ENCODE measurements around the gene HNRNPA1L2. TPM values are rescaled to one million over a fixed set of nuclear protein-coding genes. Genes with fewer than 3 reads are reported as not detected.
"Not testable (repeated sequence)": the region's sequence is repeated elsewhere in the genome, so short reads cannot be mapped to it uniquely, and the experiment has no call there.

HNRNPA1L2 gene
- total RNA-seq (2014; rRNA removed; shearing (Covaris generic)), result 0.77 and 2.3 TPM in 2 replicates
- 5.8 and 7.8 TPM in 2 replicates for polyA plus RNA-seq (2015; cell fraction: cytosol; rRNA removed)
- 14.8 and 26.1 TPM in 2 replicates for polyA plus RNA-seq (2015; cell fraction: nucleus; rRNA removed)

DNA sequence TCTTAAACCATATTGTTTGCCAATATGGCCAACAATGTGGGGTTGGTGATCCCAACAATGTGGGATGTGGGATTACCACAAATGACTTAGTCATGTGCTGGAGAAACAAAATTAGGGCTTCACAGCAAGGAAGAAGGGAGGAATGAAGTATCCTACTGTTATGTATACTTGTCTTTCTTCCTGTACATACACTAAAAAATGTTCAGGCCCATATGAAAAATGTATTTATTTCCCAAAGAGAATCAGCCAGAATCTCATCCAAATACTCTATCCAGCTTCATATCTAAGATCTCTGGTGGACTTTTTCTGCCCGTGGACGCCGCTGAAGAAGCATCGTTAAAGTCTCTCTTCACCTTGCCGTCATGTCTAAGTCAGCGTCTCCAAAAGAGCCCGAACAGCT is at the start of gene HNRNPA1L2:
Gene HNRNPA1L2 (plus strand): TSS at position 301 of the 400 bp plus-strand sequence. CDS start 62 bp downstream, at position 363.
- in situ Hi-C loops (cut with HindIII; ENCODE audit: low pct_unique_long_range_greater_than_20kb, low sequenced_read_pairs), result no loop called here

DNA sequence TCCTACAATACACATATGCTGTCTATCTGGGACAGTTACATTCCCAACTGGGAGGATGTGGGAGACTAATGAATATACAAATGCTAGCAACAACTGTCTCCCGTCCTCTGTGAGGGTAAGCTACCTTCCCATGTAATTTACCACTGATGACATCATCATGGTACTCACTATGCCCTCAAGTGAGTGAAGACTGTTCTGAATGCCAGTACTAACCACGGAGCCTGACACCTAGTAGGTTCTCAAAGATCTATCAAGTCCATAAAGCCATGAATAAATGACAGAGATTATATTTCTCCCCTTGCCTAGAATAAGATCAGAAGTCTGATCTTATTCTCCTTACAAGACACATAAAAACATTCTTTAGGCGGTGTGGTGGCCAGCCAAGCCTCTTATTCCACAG is 49.1 kb upstream of the HNRNPA1L2 start:
- DNase-seq (ENCODE audit: low read depth, low spot score); in situ Hi-C loops (cut with HindIII; ENCODE audit: low pct_unique_long_range_greater_than_20kb, low sequenced_read_pairs): not testable (repeated sequence)

More for the DNA sequence above, at the start of gene HNRNPA1L2:
- no peak for DNase-seq (ENCODE audit: low read depth, low spot score)

DNA sequence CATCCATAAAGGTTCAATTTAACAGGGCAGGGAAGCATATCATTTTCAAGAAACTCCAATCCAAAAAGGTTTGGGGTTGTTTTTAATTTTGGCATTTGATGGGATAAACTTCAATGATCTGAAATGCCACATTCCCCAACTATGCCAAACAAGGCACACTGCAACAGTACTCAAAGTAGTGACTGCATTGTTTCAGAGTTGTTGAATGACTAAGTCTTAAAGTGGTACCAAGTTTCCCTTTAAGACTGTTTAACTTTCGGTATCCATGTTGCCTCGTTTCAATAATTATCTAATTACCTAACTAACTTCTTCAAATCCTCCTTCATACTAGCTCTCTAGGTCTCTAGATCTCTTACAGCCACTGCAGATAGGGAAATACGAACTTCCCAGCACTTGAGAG is 48.4 kb upstream of the HNRNPA1L2 start:
- DNase-seq (ENCODE audit: low read depth, low spot score); in situ Hi-C loops (cut with HindIII; ENCODE audit: low pct_unique_long_range_greater_than_20kb, low sequenced_read_pairs): not testable (repeated sequence)

DNA sequence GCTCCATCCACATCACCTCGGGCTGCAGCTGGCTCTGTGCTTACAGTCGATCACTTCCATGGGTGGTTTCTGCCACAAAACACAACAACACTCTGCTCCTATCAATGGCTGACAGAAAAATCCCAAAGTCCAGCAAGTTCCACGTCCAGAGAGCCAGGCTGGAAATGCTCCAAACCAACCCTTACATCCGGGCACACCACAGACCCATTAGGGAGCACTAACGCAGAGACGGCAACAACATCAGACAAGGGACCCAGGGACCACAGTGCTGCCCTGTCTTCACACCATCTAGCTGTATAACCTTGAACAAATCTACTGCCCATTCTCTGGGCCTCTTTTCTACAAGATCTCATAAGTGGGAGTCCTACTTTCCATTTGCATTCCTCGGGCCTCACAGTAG is 47.9 kb upstream of the HNRNPA1L2 start:
- in situ Hi-C loops (cut with HindIII; ENCODE audit: low pct_unique_long_range_greater_than_20kb, low sequenced_read_pairs); DNase-seq (ENCODE audit: low read depth, low spot score): not testable (repeated sequence)

GRCh38 chr13:52597676-52598075 is 44.6 kb upstream of the HNRNPA1L2 start:
- in situ Hi-C loops (cut with HindIII; ENCODE audit: low pct_unique_long_range_greater_than_20kb, low sequenced_read_pairs), result no loop called here
- DNase-seq (ENCODE audit: low read depth, low spot score), result peak; percentile 82

- in situ Hi-C loops (cut with HindIII; ENCODE audit: low pct_unique_long_range_greater_than_20kb, low sequenced_read_pairs), result no loop called here
- DNase-seq (ENCODE audit: low read depth, low spot score), result no peak
Observed at GRCh38 chr13:52599037-52599847, 43.0 kb upstream of the HNRNPA1L2 start.

- DNase-seq (ENCODE audit: low read depth, low spot score), result no peak
- in situ Hi-C loops (cut with HindIII; ENCODE audit: low pct_unique_long_range_greater_than_20kb, low sequenced_read_pairs), result no loop called here
Observed at GRCh38 chr13:52599848-52600603, 42.2 kb upstream of the HNRNPA1L2 start.

DNA sequence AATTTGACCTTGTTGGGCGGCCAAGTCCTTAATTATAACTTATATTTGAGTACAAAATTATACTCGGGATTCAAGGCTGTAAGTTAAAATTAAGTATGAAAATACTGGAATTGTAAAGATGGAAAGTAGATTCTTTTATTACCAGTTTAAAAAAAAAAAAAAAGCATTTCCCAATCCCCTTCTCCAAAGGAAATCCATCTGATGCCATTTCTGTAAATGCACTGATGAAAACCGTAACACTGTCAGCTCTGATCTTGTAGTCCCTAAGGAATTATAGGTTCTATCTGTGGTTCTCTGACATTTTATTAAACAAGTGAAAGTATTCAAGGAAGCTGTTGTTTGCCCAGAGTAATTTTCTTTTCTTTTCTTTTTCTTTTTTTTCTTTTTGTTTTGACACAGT is 41.6 kb upstream of the HNRNPA1L2 start:
- in situ Hi-C loops (cut with HindIII; ENCODE audit: low pct_unique_long_range_greater_than_20kb, low sequenced_read_pairs), result no loop called here

GRCh38 chr13:52603316-52603715 is 38.9 kb upstream of the HNRNPA1L2 start:
- DNase-seq (ENCODE audit: low read depth, low spot score); in situ Hi-C loops (cut with HindIII; ENCODE audit: low pct_unique_long_range_greater_than_20kb, low sequenced_read_pairs): not testable (repeated sequence)

More for the DNA sequence above, 41.6 kb upstream of the HNRNPA1L2 start:
- no peak for DNase-seq (ENCODE audit: low read depth, low spot score)

DNA sequence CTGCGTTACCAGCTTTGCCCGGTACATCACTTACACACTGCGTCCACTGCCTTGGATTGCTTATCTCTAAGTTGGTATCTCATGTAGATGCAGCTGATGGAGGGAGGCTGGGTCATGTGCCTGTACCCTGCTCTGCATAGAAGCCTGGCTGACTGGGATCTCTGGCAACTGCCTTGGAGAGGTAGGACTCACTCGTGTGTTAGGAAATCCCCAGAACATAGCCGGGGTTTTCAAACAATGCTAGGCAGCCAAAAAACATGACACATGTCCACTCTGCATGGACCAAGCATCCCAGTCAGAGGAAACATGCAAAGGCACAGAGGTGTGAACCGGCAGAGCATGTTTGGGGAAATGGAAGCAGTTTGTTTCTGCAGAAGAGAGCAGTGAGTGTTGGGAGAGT is 36.1 kb upstream of the HNRNPA1L2 start:
- DNase-seq (ENCODE audit: low read depth, low spot score); in situ Hi-C loops (cut with HindIII; ENCODE audit: low pct_unique_long_range_greater_than_20kb, low sequenced_read_pairs): not testable (repeated sequence)

- in situ Hi-C loops (cut with HindIII; ENCODE audit: low pct_unique_long_range_greater_than_20kb, low sequenced_read_pairs); DNase-seq (ENCODE audit: low read depth, low spot score): not testable (repeated sequence)
Observed at GRCh38 chr13:52606795-52607194, 35.4 kb upstream of the HNRNPA1L2 start.

GRCh38 chr13:52608184-52608583 is 34.0 kb upstream of the HNRNPA1L2 start:
- DNase-seq (ENCODE audit: low read depth, low spot score); in situ Hi-C loops (cut with HindIII; ENCODE audit: low pct_unique_long_range_greater_than_20kb, low sequenced_read_pairs): not testable (repeated sequence)

DNA sequence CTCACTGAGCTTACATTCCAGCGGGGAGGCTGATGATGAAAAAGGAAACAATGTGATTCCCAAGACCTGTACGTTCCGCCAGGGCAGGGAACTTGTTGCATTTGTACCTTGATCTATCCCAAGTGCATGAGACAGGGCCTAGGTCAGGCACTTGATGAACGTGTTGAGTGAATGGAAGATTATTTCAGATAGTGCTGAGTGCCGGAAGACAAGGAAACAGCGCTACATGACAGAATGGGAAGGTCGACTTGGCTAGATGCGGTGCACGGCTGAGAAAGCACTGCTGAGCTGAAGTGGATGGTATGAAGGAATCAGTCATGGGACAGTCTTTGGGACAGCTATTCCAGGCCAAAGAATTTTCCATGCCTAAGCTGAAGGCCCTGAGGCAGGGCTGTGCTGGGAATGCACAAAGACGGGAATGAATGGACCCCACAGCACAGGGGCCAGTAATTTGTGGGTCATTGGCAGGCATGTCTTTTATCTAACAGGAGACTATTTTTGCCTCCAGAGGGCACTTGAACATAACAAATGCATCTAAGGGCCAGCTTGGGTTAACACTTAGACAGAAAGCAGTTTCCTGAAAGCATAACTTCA is 33.1 kb upstream of the HNRNPA1L2 start:
- in situ Hi-C loops (cut with HindIII; ENCODE audit: low pct_unique_long_range_greater_than_20kb, low sequenced_read_pairs), result not testable (repeated sequence)
- peak; percentile 80 for DNase-seq (ENCODE audit: low read depth, low spot score)

DNA sequence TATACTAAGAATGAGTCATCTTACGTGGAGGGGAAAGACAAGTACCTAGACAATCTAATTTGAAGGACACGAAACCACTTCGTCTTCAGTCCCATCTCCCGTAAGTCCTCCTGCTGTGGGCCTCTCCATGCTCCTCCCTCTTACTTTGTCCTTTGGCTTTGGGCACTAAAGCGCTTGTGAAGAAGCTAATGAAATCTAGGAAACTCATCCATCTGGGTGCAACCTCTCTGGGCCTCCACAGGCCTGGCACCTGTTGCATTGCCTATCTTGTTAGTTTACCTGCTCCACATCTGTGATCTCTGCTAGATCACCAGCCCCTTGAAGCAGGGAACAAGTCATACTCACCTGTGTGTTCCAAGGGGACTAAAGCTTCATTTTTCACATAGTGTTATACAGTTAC is 32.1 kb upstream of the HNRNPA1L2 start:
- DNase-seq (ENCODE audit: low read depth, low spot score); in situ Hi-C loops (cut with HindIII; ENCODE audit: low pct_unique_long_range_greater_than_20kb, low sequenced_read_pairs): not testable (repeated sequence)

DNA sequence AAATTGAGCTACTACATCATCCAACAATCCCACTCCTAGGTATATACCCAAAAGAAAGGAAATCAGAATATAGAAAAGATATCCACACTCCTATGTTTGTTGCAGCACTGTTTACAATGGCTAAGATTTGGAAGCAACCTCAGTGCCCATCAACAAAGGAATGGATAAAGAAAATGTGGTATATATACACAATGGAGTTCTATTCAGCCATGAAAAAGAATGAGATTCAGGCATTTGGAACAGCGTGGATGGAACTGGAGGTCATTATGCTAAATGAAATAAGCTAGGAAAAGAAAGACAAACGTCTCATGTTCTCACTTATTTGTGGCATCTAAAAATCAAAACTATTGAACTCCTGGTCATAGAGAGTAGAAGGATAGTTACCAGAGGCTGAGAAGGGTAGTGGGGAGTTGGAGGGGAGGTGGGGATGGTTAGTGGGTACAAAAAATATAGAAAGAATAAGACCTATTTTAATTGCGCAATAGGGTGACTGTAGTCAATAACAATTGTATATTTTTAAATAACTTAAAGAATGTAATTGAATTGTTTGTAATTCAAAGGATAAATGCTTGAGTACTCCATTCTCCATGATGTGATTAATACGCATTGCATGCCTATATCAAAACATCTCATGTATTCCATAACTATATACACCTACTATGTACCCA is 27.0 kb upstream of the HNRNPA1L2 start:
- in situ Hi-C loops (cut with HindIII; ENCODE audit: low pct_unique_long_range_greater_than_20kb, low sequenced_read_pairs), result no loop called here
- DNase-seq (ENCODE audit: low read depth, low spot score), result no peak

- no peak for DNase-seq (ENCODE audit: low read depth, low spot score)
- in situ Hi-C loops (cut with HindIII; ENCODE audit: low pct_unique_long_range_greater_than_20kb, low sequenced_read_pairs), result no loop called here
Observed at GRCh38 chr13:52615812-52616211, 26.4 kb upstream of the HNRNPA1L2 start.

Measured in SK-MEL-5 (cell line).